ENCODE results near the gene SLC35B2. TPM values are rescaled to one million over a fixed set of nuclear protein-coding genes. Genes with fewer than 3 reads are reported as not detected.

The SLC35B2 gene
- total and polyA plus RNA-seq, 10 of the 15 experiments (the other 5 are each of a cell fraction or from before 2014, with no cell fraction given) = 11.3 to 45.4 (median 33.8) TPM

DNA sequence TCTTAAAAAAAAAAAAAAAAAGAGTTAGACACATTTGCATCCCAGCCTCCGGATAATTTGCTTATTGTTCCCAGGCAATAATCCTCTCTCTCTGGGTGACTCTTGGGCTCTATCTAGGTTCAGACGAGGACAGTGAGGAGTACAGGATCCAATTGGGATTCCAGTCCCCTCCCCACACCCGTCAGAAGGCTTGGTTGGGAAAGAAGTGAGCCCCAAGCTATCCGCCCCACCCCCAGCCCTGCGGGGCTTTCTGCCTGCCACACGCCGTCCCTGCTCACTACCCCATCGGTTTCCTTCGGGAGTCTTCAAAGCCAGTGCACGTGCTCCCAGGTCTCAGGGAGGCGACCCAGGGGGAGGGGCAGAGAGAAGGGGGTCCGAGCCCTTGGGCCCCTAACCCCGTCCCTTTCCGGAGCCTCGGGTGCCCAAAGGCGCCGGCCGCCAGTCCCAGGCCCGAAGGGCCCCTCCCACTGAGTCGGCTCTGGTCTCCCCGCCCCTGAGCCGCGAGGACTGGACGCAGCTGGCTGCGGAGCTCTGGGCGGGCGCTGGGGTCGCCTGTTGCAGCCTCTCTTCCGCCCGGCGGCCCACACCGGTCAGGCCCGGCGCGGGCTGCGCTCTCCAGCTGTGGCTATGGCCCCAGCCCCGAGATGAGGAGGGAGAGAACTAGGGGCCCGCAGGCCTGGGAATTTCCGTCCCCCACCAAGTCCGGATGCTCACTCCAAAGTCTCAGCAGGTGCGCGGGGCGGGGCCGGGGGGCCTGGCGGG, 38.1 kb downstream of the SLC35B2 start:
- ChIA-PET RAD21 (ENCODE audit: unreplicated experiment) (interaction anchor here (0.7 to 3.1 kb wide), 8 partner anchors 10 to 1121 kb away, joined by 3 to 14 read pairs (median 5); partner anchors contain the start of gene HSP90AB1), CTCF (interaction anchor here (0.7 to 4.2 kb wide), 14 partner anchors 16 to 673 kb away, joined by 3 to 22 read pairs (median 4); partner anchors contain the start of genes AARS2 and HSP90AB1), SMC1A (ENCODE audit: uncharacterized antibody, unreplicated experiment) (interaction anchor here (0.6 to 1.9 kb wide), 7 partner anchors 18 to 118 kb away, joined by 3 to 10 read pairs (median 3); partner anchors contain the start of gene HSP90AB1), POLR2A (interaction anchor here (0.6 to 7.0 kb wide), 13 partner anchors 8 to 644 kb away, joined by 3 to 63 read pairs (median 6); partner anchors contain the start of genes CDC5L, GTPBP2, HSP90AB1 and SLC35B2)
- no peaks in the 10 kb centered on the region for H3K27me3 ChIP-seq (replicated peaks in 1 of 2; ENCODE audit: control insufficient read depth in 2 of 2, insufficient read depth in 2 of 2, low read length in 1 of 2)
- ATAC-seq = peak; percentile 80
- intact Hi-C loops (cut with micrococcal nuclease; ENCODE audit: unreplicated experiment) = loop anchor here (2.0 kb wide), 1 partner anchor 42 kb away; no protein-coding TSS in a partner anchor
- peak overlapping the region; percentile 71 for H3K9ac ChIP-seq (ENCODE audit: control insufficient read depth, insufficient read depth, low read length)
- H4K20me1 ChIP-seq (ENCODE audit: control insufficient read depth, insufficient read depth) = no peaks in the 10 kb centered on the region
- H2AFZ ChIP-seq (ENCODE audit: control insufficient read depth, low read depth, low read length) = peak overlapping the region; percentile 85
- no peaks in the 10 kb centered on the region for H3K9me3 ChIP-seq (replicated peaks; ENCODE audit: control insufficient read depth, insufficient read depth, low read length)
- peaks cover 35% of the 10 kb centered on the region for H3K4me1 ChIP-seq (ENCODE audit: control insufficient read depth, insufficient read depth, low read length)
- H3K27ac ChIP-seq (ENCODE audit: control insufficient read depth, insufficient read depth) = peak overlapping the region; percentile 78
- H3K4me2 ChIP-seq (ENCODE audit: control insufficient read depth, insufficient read depth) = peak overlapping the region; percentile 78
- peaks cover 8% of the 10 kb centered on the region for H3K79me2 ChIP-seq (ENCODE audit: control insufficient read depth, insufficient read depth, low read length)
- BruUV-seq (replicated peaks) = TSS peak; percentile 85
- no peak for DNase-seq (ENCODE audit: low read depth, low spot score)
- WGBS (ENCODE audit: insufficient coverage, insufficient replicate concordance, low lambda C conversion rate, missing lambda C conversion rate) = under 1% methylated on average over 39 of the region's 45 CpGs
- peak; percentile 52 for FAIRE-seq
- in situ Hi-C loops (cut with MboI) = no loop called here
- no peaks in the 10 kb centered on the region for H3K36me3 ChIP-seq (ENCODE audit: control insufficient read depth in 2 of 2, insufficient read depth in 2 of 2, low read length in 1 of 2)
- peak overlapping the region; percentile 82 for H3K4me3 ChIP-seq
- TF ChIP-seq EED (IDR thresholded peaks at IDR 0.05; ENCODE audit: low read depth) = peak; percentile 20; the same call in 1 of the 2 replicates
- peak; percentile 54 for TF ChIP-seq ZNF384 (IDR thresholded peaks at IDR 0.05; ENCODE audit: borderline replicate concordance, low read depth, low read length)
- TF ChIP-seq POLR2AphosphoS5 (IDR thresholded peaks at IDR 0.05; ENCODE audit: low read length) = peak; percentile 60; the same call in 1 of the 2 replicates
- peak; percentile 81 to 94; a peak in 3 of 4 replicates for TF ChIP-seq BHLHE40 (IDR thresholded peaks at IDR 0.05; ENCODE audit: borderline replicate concordance in 1 of 2, low read depth in 2 of 2, low read length in 1 of 2)
- peak; percentile 74; the same call in 1 of the 2 replicates for TF ChIP-seq NBN (IDR thresholded peaks at IDR 0.05)
- TF ChIP-seq, protein P1, sequence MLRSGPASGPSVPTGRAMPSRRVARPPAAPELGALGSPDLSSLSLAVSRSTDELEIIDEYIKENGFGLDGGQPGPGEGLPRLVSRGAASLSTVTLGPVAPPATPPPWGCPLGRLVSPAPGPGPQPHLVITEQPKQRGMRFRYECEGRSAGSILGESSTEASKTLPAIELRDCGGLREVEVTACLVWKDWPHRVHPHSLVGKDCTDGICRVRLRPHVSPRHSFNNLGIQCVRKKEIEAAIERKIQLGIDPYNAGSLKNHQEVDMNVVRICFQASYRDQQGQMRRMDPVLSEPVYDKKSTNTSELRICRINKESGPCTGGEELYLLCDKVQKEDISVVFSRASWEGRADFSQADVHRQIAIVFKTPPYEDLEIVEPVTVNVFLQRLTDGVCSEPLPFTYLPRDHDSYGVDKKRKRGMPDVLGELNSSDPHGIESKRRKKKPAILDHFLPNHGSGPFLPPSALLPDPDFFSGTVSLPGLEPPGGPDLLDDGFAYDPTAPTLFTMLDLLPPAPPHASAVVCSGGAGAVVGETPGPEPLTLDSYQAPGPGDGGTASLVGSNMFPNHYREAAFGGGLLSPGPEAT (IDR thresholded peaks at IDR 0.05; ENCODE audit: low read depth) = peak; percentile 66; the same call in 1 of the 2 replicates
- TF ChIP-seq NR2F1 (conservative IDR thresholded peaks at IDR 0.05) = peak; percentile 64; the same call in 1 of the 2 replicates
- peak; percentile 84 for TF ChIP-seq POLR2A (IDR thresholded peaks at IDR 0.05; ENCODE audit: low read depth, low read length)
- TF ChIP-seq IRF4 (IDR thresholded peaks at IDR 0.05; ENCODE audit: low read depth, low read length) = 0 out of 2 replicates have a peak, but pooled peaks have one; percentile 12
- peak; percentile 13 for TF ChIP-seq MEF2B (IDR thresholded peaks at IDR 0.05; ENCODE audit: partially characterized antibody, poor library complexity, severe bottlenecking)
- no peak for TF ChIP-seq TCF7 (IDR thresholded peaks at IDR 0.05; ENCODE audit: borderline replicate concordance)
- TF ChIP-seq CREM (IDR thresholded peaks at IDR 0.05; ENCODE audit: low read depth) = no peak
- TF ChIP-seq YY1 (IDR thresholded peaks at IDR 0.05; ENCODE audit: low read depth, low read length) = peak; percentile 29; the same call in 1 of the 2 replicates
- TF ChIP-seq GATAD2B (conservative IDR thresholded peaks at IDR 0.05; ENCODE audit: low read depth) = peak; percentile 87; the same call in 1 of the 2 replicates
- TF ChIP-seq, protein P2, sequence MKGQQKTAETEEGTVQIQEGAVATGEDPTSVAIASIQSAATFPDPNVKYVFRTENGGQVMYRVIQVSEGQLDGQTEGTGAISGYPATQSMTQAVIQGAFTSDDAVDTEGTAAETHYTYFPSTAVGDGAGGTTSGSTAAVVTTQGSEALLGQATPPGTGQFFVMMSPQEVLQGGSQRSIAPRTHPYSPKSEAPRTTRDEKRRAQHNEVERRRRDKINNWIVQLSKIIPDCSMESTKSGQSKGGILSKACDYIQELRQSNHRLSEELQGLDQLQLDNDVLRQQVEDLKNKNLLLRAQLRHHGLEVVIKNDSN (IDR thresholded peaks at IDR 0.05; ENCODE audit: borderline replicate concordance, extremely low read length, insufficient read depth, low read depth, low read length) = no peak
- TF ChIP-seq ZNF24 (IDR thresholded peaks at IDR 0.05) = 0 out of 2 replicates have a peak, but pooled peaks have one; percentile 39
- no peak for TF ChIP-seq RBBP5 (conservative IDR thresholded peaks at IDR 0.05)
- peak; percentile 75 for TF ChIP-seq DPF2 (IDR thresholded peaks at IDR 0.05)
- TF ChIP-seq IKZF2 (IDR thresholded peaks at IDR 0.05) = peak; percentile 75 to 80
- TF ChIP-seq, protein P3, sequence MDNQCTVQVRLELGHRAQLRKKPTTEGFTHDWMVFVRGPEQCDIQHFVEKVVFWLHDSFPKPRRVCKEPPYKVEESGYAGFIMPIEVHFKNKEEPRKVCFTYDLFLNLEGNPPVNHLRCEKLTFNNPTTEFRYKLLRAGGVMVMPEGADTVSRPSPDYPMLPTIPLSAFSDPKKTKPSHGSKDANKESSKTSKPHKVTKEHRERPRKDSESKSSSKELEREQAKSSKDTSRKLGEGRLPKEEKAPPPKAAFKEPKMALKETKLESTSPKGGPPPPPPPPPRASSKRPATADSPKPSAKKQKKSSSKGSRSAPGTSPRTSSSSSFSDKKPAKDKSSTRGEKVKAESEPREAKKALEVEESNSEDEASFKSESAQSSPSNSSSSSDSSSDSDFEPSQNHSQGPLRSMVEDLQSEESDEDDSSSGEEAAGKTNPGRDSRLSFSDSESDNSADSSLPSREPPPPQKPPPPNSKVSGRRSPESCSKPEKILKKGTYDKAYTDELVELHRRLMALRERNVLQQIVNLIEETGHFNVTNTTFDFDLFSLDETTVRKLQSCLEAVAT (IDR thresholded peaks at IDR 0.05) = peak; percentile 55; the same call in 1 of the 2 replicates
- peak; percentile 79; the same call in 1 of the 2 replicates for TF ChIP-seq LARP7 (IDR thresholded peaks at IDR 0.05)

All from GM12878 (cell line).